Dedifferentiated amniotic fluid mesenchymal stem cell (primary cell): ENCODE results near the gene RNF186.
"Not testable (repeated sequence)": the region's sequence is repeated elsewhere in the genome, so short reads cannot be mapped to it uniquely, and the experiment has no call there.

ENCODE experiments used
- DNase-seq: peaks from one replicate; pipeline ENCODE4 v3.0.0-alpha.2; 2016; ENCODE audit errors: extremely low spot score

RNF186 gene

DNA sequence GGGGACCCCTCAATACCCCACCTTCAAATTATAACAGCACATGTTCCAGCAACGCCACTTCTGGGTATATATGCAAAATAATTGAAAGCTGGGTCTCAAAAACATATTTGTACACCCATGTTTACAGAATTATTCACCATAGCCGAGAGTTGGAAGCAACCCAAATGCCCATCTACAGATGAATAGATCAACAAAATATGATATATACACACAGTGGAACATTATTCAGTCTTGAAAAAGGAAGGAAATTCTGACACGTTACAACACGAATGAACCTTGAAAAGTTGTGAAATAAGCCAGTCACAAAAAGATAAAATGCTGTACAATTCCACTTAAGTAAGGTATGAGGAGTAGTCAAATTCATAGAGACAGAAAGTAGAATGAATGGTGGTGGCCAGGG is 20.5 kb downstream of the RNF186 start:
- DNase-seq, result no peak

DNA sequence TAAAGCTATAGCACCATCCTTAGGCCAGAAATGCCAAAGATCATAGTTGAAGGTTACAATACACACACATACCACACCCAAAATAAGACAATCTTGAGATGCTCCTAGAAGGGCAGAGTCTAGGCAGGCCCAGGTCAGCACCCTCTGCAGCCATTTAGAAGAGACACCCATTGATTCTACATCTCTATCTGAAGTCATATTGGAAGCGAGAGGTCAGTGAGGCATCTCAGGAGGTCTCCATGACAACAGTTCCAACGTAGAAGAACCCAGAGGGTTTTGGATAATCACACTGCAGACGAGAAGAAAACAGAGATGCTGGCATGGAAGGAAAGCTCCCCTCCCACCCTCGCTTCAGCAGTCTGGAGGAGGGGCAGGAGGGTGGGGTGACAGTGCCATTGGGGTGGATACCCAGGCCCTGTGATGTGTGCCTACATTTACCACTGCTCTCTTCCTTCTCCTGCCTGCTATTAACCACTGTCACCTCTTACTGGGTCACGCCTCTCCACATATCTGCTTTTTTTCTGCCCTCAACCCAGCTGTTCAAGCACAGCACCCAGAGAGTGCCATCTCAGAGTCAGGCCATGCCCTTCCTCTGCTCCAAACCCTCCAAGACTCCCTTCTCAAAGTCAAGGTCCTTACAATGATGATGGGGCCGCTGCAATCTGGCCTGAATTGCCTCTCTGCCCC is 21.6 kb downstream of the RNF186 start:
- DNase-seq, result no peak

DNA sequence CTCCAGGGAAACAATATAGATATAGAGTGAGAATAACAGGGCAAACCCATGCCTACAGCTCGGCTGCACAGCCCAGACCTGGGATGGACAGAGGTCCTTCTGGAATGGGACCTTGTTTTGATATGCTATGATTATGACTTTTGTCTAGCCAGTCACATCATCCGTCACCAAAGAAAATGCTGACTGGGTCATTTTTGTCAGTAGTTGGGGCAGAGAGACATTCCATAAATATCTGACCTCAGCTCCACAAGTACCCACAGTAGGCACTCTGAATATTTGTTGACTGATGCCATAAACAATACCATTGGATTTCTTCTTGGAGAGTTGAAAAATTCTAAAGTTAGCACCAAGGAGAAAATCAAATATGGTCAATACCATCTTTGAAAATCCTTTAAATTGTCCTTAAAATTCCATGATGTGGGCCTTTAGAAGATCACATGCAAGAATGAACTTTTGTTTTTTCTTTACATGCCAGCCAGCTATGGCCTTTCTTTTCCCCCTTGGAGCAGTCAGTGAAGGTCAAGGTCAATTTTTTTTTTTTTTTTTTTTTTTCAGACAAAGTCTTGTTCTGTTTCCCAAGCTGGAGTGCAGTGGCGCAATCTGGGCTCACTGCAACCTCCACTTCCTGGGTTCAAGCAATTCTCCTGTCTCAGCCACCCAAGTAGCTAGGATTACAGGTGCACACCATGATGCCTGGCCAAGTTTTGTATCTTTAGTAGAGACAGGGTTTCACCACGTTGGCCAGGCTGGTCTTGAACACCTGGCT is 22.7 kb downstream of the RNF186 start:
- DNase-seq, result no peak

DNA sequence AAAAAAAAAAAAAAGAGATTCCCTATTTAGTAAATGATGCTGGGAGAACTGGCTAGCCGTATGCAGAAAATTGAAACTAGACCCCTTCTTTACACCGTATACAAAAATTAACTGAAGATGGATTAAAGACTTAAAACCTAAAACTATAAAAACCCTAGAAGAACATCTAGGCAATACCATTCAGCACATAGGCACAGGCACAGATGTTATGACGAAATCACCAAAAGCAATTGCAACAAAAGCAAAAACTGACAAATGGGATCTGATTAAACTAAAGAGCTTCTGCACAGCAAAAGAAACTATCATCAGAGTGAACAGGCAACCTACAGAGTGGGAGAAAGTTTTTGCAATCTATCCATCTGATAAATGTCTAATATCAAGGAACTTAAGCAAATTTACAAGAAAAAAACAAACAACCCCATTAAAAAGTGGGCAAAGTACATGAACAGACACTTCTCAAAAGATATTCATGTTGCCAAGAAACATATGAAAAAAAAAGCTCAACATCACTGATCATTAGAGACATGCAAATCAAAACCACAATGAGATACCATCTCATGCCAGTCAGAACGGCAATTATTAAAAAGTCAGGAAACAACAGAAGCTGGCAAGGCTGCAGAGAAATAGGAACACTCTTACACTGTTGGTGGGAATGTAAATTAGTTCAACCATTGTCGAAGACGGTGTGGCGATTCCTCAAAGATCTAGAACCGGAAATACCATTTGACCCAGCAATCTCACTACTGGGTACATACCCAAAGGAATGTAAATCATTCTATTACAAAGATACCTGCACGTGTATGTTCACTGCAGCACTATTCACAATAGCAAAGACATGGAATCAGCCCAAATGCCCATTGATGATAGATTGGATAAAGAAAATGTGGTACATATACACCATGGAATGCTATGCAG is 24.8 kb downstream of the RNF186 start:
- not testable (repeated sequence) for DNase-seq

DNA sequence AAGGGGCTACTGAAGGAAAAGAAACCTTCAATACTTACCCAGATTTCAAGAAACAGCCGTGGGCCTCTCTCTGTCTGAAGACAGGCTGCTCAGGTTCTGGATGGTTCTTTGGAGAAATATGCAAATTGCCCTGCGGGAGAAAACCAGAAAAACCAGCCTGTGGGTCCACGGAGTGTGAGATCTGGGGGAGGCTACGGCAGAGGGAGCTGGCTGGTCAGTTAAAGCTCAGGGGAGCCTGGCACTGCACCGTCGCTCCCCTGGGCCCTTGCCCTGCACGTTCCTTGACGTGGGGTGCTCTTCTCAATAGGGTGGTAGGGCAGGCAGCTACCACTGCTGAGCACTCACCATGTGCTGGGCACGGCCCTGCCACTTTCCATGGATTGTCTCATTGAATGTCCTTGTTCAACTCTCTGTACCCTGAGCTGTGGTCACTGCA is 28.1 kb downstream of the RNF186 start:
- DNase-seq, result no peak

GRCh38 chr1:19785660-19786059 is 29.4 kb downstream of the RNF186 start:
- DNase-seq, result no peak

DNA sequence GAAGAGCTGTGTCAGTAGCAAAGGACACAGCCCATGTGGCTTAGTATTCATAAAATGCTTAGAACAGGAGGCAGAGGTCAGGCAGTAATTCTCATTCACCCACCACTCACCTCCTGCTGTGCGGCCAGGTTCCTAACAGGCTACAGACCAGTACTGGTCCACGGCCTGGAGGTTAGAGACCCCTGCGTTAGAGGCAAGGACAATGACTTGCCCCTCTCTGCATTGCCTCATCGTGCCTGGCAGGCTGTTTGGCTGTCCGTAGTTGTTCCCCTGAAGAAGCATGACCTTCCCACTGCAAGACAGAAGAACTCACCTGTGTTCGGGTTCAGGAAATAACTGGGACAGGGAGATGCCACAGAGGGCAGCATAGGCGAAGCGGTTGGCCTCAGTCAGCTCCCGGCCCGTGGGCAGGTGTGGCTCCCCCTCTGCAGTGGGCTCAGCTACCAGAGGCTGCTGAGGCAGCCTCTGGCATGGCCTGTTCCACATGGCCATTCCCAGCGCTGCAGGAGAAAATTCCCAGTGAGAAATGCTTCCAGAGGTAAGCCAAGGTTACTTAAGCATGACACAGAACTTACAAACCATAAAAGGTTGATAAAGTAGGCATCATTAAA is 34.7 kb downstream of the RNF186 start:
- DNase-seq, result no peak

GRCh38 chr1:19776933-19777332 is 38.1 kb downstream of the RNF186 start:
- DNase-seq, result no peak

GRCh38 chr1:19776287-19776686 is 38.8 kb downstream of the RNF186 start:
- no peak for DNase-seq

DNA sequence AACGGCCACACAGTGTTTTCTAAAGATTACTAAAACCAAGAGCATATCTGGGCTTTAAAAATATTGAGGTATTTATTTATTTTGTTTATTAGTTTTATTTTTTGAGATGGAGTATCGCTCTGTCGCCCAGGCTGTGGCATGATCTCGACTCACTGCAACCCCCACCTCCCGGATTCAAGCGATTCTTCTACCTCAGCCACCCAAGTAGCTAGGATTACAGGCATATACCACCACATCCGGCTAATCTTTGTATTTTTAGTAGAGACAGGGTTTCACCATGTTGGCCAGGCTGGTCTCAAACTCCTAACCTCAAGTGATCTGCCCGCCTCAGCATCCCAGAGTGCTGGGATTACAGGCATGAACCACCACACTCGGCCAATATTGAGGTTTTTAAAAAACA is 39.3 kb downstream of the RNF186 start:
- DNase-seq, result no peak

DNA sequence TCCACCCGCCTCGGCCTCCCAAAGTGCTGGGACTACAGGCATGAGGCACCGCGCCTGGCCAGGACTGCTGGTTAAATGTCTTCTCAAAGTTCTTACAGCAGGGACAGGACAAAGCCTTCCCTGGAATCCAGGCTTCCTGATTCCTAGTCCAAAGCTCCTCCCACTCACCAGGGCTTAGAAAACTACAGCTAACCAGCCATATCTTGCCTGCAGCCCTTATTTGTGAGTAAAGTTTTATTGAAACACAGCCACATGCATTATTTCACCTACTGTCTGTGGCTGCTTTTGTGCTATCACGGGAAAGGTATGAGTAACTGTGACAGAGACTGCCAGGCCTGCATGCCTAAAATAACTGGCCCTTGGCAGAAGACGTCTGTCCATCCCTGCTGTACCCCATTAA is 39.8 kb downstream of the RNF186 start:
- DNase-seq, result no peak

- no peak for DNase-seq
Observed at GRCh38 chr1:19774180-19774785, 40.8 kb downstream of the RNF186 start.

GRCh38 chr1:19773485-19773884 is 41.6 kb downstream of the RNF186 start:
- DNase-seq, result no peak

GRCh38 chr1:19772053-19772452 is 43.0 kb downstream of the RNF186 start:
- no peak for DNase-seq

DNA sequence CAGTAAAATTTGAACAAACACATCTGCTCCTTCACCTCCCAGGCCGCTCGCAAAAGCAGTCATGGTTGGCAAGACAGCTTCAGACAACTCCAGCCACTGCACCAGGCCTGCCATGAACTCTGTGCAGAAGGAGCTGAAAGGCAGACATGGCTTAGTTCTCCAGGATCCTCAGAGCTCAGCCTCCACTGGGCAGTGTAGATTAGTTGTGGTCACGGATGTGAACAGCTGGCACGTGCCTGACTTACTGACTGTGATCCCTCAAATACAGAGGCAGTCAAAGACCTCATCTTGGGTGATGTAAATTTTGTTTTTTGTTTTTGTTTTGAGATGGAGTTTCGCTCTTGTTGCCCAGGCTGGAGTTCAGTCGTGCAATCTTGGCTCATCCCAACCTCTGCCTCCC is 43.7 kb downstream of the RNF186 start:
- DNase-seq, result no peak

DNA sequence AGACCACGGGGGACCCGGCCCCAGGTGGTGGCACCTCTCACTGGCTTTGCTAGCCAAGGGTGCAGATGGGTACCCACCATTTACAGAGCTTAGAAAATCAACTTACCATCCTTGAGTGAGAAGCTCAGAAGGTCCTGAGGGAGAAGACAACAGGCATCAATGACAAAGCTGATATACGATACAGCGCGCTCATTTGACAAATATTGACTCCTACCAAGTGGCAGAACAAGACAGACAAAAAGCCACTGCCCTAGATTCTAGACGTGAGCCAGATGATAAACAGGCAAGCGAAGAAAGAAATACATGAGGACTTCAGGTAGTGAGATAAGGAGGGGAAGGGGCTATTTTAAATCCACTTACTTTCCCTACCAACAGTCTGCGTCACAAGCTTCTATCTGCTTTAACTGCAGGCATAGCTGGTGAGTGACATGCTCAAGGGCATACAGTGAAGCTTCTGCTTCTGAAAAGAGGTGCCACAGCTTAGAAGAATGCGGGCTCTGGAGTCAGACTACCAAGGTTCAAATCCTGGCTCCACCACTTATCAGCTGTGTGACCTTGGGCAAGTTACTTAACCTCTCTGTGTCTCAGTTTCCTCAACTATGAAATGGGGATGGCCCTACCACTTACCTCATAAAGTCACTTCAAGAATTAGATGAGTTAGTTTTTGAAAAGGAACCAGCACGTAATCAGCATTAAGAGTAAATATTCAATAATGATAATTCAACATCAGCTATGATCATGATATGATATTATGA is 44.5 kb downstream of the RNF186 start:
- DNase-seq, result no peak

GRCh38 chr1:19769211-19769932 is 45.7 kb downstream of the RNF186 start:
- no peak for DNase-seq

DNA sequence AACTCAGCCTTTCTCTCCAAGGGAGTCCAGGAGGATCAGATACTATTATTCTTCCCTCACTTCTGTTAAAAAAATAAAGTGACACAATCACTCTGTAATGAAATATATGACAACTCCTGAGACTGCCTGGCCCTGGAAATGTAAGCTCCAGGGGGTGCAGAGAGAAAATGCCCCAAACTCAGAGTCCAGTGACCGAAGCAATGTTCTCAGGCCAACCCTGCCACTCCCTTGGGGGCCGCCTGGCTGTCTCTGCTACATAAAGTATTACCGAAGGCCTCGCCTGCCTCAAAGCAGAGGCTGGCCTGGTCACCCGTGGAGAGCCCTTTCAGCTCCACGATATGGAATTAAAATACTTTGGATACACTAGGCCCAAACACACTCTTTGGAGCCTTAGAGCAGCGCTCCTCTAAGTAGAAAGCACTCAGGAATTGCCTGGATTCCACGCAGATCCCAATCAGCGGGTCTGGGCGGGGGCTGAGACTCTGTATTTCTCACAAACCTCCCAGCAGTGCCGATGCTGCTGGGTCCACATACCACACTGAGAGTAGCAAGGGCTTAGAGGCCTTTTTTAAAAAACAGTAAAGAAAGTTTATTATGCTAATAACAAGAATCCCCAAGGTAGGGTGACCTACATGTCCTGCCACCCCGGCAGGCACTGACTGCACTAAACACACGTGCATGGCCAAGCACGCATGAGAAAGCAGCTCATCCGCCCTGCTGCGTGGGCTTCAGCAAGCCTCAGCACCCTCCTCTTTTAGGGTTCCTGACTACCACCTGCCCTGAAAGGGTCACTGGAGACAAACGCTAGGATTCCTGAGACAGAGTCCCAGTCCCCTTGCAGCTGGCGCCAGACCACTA is 46.5 kb downstream of the RNF186 start:
- DNase-seq, result no peak

DNA sequence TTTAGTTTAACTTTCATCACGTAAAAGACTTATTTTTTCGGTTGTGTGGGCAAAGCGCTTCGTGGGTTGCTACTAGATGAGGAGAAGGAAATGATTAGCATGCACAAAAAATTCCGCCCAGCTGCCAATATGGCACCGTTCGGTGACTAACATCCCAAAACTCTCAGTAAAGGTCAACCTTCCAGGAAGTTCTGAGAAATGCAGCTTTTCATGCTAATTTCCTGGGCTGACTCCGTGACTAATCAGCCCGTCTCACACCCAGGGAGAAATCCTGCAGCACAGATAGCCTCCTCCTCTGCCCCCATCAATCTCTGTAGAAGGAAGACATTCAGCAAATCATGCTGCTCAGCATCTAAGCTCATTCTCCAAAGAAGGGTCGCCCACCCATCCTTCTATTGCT is 49.5 kb downstream of the RNF186 start:
- peak; percentile 86 for DNase-seq
